Activated CD8-positive, alpha-beta memory T cell treated with anti-CD3 and anti-CD28 coated beads for 1 hour (primary cell): ENCODE measurements around the gene PRRX1.

Experiments
- DNase-seq, 2 donors: peaks; one replicate each; pipeline ENCODE4 v3.0.0-alpha.2; 2020; ENCODE audit warnings: low read depth in 1 of 2; ENCODE audit errors: extremely low read depth in 1 of 2

Gene PRRX1

DNA sequence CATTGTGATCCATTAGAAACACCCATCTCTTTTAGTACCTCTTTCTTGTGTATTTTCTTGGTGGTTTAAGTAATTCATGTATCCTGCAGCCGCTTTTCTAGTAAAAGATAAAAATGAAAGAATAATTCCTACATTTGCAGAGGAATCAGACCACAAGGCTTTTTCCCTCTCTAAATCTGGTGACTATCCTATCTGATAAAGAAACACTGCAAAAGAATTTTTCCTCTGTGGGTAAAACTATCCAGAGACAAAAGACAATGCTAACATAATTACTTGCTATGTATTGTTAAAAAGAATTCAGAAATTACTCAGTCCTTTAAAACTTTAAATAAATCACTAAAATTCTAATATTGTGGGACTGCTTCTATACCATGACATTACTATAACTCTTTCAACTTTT is 51.0 kb downstream of the PRRX1 start:
- no peak for DNase-seq

DNA sequence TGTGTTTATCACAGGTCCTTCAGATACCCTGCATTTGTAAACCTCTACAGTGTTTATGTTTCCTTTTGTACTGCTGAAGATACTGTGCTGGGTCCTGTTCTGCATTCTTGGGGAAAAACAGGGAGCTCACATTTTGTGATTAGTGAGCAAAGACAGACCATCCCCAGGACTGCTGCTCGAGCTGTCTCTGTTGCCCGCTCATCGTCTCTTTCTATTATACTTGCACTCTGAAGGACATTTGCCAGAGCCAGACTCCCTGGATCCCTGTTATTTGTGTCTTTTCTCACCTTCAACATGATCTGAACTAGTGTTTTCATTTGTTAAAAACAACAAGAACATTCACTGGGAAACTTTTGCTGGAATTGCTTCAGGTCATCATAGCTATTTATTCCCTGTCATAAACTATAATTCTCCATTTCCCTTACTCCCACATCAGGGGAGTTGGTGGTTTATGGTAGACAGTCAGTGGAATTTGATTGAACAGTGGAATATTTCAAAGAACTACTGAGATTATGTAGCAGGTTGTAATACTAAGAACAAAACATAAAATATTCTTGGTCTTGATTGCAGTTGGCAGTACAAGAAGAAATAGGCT is 53.0 kb downstream of the PRRX1 start:
- DNase-seq, result no peak

DNA sequence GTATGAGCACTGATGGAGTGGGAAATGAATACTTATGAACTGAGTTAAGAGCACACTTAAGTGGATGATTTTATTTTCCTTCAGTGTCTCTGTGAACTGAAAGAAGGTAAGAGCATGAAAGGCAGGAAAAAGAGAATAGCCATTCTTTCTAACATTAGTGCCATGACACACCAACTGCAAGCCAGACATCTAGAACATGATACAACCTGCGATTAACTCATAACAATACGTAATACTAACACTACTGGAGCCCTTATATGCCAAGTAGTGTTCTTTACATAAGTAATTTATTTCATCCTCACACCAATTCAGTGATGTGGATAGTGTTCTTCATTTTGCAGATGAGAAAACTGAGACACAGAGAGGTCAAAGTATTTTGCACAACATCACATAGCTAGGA is 56.7 kb downstream of the PRRX1 start:
- DNase-seq, result no peak

DNA sequence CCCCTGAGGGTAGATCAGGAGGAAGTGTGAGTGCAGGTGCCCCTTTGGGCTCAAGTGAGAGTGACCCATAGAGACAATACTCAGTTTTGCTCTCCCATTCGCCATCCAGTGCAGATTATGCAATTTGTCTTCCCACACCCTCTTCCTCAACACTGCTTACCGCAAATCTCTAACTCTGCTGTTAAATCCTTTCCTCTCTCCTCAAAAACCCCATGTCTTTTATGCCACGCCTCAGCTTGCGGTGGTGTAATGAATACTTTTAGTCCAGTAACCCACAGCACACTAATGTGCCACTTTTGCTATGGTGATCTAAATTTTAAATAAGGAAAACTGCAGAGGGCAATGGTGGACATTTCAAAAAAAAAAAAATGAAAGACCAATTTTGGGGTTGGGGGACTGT is 57.7 kb downstream of the PRRX1 start:
- DNase-seq, result no peak

DNA sequence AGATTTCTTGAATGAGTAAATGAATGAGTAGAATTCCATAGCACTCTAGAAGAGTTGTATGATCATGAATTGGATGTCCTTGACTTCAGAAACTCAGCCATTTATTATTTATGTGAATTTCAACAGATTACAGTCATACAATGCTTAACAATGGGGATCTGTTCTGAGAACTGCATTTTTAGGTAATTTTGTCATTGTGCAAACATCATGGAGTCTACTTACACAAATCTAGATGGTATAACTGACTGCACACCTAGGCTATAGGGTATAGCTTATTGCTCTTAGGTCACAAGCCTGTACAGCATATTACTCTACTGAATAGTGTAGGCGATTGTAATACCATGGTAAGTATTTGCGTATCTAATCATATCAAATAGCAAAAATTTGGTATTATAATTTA is 59.6 kb downstream of the PRRX1 start:
- no peak for DNase-seq

DNA sequence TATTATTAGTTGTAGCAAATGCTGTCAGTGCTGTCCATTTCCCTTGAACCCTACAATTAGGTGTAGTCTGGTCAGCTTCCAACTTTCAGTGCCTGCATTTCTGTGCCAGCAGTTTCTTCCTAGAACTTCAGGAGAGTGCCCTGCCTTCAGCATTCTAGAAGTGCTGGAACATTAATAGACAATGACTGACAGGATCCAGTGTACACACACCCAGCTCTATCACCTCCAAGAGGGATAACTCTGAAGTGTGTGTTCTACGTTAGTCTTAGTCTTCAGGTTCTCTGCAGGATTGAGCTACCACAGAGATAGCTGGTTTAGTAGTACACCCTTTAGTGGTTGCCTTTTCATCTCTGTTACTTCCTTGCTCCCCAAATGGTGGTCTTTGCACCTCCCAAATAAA is 61.4 kb downstream of the PRRX1 start:
- no peak for DNase-seq

DNA sequence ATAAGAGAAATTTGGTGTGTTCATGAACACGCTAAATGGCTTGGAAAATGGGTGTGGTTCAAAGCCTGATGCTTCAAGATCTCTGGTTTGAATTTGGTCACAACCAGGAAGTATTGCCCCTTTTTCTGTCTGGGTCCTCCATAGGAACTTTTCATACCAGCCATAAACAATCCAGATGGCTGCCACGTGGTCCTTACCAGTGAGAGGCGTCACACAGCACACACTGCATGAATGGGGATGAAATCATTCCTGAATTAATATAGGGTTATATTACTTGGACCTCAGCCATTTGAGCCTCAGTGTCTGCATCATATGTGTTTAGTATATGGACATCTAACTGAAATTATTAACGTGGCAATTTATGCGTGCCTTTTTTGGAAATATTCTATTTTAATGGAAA is 64.0 kb downstream of the PRRX1 start:
- DNase-seq, result no peak

DNA sequence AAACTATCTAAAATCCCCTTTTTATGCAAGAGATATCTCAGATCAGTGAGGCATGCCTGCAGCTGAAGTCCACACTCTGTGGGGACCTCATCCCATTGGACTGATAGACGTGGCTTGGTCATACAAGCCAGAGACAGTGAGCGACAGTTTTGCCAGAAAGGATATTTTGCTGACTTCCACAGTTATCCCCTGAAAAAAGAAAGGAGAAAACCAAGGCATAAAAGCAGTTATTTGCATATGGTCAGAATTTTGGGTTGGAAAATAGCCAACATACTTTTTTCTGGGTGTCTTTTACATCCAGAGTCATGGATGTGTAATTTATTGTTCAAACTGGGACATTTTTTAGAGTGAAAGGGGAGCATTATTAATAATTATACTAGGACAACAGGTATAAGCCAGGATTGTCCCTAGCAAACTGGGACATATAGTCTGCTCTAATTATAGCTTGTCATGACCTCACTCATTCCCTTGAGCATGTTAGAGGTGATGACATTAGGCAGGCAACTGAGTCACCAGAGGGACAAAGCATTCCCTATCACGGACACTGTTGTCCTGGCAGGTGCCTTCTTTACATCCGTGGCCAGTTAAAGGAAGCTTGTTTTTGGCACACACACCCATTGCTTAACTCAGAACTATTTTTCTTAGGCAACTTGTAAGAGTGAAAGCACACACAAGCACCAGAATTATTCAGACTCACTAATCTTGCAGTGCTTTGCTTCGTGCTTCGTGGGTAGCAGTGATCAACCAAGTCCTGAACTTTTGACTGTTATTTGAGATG is 65.5 kb downstream of the PRRX1 start:
- DNase-seq, result no peak

DNA sequence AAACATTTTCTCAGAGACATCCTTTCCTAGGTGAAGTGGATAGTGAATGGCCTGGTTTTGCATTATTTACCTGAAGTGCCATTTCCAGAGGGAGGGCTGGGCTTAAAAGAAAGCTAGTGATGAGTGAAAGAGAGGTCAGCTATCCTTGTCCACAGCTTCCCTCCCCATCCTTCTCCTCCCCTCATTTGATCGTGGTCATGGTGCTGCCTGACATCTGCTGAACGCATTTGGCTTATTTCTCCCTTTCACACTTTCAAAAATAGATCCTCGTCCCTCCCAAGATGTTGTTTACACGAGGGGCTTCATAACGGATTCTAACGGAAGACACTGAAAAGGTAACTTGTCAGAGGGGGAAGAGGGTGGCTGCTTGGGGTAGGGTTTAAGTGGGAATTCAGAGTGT is 66.1 kb downstream of the PRRX1 start:
- no peak for DNase-seq

DNA sequence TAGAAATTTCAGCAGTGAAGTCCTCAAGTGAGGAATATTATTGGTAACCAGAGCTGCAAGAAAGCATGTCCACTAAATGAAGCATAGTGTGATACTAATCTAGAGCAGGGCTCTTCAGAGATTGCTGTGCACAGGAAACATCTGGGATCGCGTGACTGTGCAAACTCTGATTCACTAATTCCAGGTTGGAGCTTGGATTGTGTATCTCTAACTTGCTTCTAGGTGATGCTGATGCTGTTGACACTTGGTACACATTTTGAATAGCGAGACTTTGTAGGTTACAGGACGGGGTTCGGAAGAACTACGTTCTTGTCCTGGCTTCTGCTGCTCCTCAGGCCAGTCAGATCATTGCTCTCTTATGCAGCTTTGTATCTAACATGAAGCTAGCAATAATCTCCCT is 66.5 kb downstream of the PRRX1 start:
- DNase-seq, result no peak

DNA sequence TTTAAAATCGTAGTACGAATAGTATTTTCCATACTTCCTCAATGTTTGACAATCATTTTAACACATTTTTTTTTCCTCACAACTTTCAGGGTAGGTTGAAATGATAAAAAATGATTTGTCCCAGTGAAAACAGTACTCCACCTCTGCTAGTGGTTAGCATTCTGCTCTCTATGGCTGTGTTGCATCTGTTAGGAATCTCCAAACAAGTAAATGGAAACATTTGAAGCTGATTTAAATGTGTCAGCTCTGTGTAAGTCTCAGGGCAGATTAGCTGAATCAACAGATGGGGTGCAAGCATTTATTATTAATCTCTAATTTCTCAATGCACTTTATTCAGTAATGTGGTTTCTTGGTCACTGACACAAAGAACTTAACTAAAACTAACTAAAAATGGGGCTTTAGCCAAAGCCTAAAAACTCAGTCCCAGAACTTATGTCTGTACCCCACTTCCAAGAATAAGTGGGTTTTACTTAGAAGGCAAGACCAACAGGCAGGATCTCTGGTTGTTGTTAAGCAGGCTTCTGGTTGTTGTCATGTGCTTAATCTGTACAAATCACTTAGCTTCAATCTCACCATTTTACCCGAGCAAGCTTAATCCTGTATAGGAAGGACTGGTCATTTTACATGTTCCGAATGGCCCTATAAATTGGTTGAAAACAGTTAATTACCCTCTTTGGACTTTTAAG is 67.8 kb downstream of the PRRX1 start:
- DNase-seq, result no peak

DNA sequence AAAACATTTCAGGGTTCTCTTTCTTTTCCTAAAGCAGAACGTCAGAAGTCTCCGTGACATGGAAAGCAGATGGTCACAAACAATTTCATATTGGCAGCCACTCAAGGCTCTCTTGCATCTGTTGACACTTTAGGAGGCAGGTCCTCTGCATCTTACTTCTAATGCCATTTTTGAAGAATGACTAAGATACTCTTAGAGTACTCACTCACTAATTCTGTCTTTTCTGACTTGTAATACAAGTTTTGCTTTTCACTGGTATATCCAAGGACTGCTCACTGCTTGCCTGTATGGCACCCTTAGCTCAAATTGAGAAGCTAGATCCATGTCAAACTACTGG is 68.3 kb downstream of the PRRX1 start:
- DNase-seq, result no peak

DNA sequence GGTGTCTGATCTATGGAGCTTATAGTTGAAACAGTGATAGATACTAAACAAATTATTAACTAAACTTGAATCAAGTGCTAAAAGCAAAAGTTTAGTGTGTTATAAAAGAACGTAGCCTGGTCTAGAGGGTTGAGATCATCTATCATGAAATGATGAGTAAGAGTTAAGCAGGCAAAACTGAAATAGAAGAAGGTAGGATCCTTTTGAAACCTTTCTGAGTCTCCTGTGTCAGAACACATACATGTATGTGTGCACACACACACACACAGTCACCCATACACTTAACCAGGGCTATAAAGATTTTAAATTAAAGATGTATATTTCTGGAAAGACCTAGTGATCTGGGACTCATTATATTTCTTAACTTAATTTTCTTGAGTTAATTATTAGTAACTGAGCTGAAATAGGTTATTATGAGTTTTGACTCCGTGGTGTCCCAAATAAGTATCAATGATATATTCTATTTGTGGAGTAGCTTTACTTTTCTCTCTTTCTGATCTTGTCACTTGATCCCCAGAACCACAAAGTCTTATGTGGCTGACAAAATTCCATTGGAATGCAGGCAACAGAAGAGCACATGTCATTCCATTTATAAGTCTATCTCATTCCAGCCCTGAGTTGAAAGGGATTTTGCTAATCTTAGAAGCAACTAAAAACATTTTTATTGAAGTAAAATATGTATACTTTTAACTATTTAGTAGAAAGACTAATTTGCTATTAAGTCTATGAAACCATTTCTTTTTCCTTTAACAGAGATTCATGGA is 70.7 kb downstream of the PRRX1 start:
- no peak for DNase-seq

DNA sequence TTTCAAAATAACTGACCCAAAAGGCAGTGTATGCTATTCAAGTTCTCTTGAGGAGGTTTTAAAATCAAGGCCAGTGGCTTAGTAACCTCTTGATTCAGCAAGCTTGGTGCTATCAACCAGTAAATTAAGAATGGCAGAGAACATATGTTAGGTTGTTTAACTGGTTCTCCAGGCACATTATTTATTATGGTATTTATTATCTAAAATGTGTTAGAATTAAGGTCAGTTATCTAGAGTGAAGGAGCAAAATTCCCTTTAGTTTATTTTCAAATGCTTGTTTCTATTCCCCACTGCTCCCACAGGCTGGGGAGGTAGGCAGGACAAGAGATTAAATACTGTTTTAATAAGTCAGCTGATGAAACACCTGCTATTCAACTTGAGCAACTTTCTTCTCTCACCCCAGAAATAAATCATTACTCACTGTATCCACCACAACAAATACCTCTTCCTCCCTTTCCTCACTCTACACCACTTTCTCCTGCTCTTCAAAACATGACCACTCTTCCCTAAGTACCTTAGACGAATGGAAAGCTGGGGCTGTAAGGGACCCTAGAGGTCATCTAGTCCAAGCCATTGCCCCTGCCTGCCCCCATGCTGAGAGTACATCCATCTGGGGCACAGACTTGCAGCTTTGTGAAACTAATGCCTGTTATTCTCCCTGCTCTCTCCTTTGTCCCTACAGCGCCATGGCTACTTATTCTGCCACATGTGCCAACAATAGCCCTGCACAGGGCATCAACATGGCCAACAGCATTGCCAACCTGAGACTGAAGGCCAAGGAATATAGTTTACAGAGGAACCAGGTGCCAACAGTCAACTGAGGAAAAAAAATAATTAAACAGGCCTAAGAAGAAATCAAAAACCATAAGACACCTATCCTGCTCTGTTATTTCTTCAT is 71.7 kb downstream of the PRRX1 start:
- DNase-seq, result no peak

DNA sequence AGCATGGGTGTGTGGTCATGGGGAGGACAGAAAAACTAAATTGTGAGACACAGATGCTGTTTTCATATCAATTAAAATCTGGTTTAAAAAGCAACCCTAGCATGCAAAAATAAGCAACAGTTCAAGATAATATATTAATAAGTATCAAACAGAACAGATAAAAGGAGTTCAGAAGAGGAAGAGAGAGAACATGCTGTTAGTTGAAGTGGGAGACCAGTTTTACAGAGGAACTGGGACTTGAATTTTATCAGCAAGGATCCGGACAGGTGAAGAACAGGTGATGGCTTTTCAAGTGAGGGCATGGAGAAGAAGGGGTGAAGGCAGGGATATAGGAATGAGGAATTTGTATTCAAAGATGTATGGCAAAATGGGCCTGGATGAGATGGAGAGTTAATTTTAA is 75.9 kb downstream of the PRRX1 start:
- no peak for DNase-seq

DNA sequence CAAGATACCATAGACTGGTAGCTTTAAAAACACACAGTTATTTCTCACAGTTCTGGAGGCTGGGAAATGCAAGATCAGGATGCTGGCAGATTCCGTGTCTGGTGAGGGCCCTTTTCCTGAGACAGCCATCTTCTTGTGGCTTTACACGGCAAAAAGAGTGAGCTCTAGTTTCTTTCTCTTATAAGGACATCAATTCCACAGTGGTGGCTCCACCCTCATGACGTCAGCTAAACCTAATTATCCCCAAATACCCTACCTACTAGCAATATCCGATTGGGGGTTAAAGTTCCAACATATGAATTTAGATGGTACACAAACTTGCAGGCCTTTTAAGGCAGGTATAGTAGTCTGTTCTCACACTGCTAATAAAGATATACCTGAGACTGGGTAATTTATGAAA is 77.7 kb downstream of the PRRX1 start:
- no peak for DNase-seq

DNA sequence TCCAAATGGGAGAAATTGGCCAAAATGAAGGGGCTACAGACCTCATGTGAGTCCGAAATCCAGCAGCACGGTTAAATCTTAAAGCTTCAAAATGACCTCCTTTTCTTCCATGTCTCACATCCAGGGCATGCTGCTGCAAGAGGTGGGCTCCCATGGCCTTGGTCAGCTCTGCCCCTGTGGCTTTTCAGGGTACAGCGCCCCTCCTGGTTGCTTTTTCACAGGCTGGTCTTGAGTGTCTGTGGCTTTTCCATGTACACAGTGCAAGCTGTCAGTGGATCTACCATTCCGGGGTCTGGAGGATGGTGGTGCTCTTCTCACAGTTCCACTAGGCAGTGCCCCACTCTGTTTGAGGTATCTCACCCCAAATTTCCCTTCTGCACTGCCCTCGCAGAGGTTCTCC is 78.7 kb downstream of the PRRX1 start:
- no peak for DNase-seq

DNA sequence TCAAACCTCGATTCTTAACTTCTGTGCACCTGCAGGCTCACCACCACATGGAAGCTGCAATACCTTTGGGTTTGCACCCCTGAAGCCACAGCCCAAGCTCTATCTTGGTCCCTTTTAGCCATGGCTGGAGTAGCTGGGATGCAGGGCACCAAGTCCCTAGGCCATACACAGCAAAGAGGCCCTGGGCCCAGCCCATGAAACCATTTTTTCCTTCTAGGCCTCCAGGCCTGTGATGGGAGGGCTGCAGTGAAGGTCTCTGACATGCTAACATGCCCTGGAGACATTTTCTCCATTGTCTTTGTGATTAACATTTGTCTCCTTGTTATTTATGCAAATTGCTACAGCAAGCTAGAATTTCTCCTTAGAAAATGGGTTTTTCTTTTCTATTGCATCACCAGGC is 79.2 kb downstream of the PRRX1 start:
- DNase-seq, result no peak

DNA sequence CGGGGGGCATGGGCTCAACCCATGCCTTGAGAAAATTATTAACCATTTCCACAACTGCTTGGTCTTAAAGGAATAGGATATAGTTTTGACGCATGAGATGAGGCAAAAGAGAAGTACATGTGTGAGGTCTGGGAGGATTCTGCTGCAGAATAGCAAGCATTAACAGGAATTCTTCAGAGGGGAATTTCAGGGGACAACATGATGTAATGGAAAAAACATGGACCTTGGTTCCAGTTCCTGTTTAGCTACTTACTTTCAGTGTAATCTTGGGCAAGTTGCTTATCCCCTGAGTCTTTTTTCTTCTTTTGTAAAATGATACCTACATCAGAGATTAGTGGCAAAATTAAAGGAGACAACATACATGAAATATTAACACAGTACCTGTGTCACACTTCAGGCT is 85.6 kb downstream of the PRRX1 start:
- DNase-seq, result no peak

DNA sequence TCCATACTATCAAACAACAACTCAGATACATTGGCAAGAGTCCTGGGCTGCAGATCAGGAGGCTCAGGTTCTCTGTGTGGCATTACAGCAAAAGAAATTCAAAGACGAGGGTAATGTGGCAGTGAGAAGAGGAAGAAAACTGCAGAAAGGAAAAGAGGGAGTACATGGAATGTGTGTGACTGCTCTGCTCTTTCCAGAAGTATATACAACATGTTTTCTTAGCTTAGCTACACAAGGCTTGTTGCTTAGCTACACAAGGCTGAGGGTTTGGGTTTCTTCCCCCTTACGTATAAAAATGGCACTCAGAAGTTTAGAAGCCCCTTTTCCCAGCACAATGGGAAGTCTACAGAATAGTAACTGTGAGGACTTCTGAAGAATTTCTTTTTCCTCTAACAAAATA is 86.0 kb downstream of the PRRX1 start:
- DNase-seq, result no peak

DNA sequence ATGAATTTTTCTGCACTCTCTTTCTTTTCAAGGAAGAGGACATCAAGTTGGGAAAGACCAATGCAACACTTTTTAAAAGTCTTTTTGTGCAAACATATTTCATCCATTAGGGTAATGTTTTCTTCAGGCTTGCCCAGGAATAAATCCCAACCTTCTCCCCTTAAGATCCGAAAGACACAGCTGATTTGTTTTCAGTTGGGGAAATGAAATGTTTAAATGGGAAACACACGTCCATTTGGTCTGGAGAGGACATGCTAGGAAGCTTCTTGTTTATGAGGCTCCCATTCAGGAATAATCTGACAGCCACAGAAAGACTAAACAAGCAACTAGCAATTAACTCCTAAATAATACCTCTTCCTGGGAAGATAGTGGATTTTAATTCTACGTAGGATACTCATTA is 91.9 kb downstream of the PRRX1 start:
- no peak for DNase-seq
